Measurements from ENCODE around the gene KIF17.

Gene KIF17

DNA sequence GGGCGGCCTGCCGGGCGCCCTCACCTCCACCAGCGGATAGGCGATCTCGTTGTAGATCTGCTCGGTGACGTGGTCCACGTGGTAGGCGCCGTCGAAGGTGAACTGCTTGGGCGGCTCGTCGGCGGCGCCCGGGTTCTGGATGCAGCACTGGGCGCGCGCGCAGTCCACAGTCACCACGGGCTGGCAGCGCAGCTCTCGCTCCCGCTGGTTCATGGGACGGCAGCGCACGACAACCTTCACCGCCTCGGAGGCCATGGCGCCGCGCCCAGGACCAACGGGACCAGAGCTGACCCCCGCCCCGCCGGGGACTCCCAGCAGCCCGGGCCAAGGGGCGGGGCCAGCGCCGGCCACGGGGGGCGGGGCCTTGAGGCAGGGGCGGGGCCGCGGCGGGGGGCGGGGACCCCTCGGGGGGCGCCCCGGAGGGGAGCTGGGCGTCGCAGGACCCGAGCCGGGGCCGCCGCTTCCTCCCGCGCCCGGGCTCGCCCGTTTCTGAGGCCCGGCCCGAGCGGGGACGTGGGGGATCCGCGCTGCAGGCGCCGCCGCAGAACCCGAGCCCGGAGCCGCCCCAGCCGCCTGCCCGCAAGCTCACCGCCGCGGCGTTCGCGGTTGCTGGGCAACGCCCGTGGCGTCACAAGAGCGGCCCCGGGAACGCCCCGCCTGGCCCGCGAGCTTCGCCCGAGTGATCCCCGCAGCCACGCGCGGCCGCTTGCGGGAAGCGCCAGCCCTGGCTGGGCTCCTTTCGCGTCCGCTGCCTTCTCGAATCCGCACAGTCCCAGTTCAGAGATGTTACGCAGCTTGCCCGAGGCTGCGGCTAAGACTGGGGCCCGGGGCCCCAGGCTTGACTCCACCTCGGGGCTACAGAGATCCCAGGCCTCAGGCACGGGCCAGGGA is at the start of gene KIF17:
Gene KIF17 (minus strand): TSS at position 556 of the 891 bp plus-strand sequence. CDS start 301 bp downstream, at position 255.
- H3K4me3 ChIP-seq (ENCODE audit: low read depth, low read length): peak within 1 kb of the TSS; percentile 27

DNA sequence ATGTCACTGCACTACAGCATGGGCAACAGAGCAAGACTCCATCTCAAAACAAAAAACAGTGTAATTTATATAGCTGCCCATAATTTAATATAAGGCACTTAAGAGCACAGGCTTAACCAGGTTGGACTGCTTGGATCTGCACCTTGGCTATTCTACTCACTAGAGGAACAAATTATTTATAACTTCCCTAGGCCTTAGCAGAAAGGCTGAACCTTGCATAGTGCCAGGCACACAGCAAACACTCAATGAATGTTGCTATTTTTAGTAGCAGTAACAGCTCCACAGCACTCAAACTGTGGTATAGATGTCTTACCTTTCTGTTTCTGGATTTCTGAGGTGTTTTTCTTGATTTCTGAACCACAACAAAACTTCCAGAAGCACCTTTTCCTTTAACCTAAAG is 49.5 kb upstream of the KIF17 start:
- no peak overlapping the region for H3K4me3 ChIP-seq (ENCODE audit: low read depth, low read length)

DNA sequence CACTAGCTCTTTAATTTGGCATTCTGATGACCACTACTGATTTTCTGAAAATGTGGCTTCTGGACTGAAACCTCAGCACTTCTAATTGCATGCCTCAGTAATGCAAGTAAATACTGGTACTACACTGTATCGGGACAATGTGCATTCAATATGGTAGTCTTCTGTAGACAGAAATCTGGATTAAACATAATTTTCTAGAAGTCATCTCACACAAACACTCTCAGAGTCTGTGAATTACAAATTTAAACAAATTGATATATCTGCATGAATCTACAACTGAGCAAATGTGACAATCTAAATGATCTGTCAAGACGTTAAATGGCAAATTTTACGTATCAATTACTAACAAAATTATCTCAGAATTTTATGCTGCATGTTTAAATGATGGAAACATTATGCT is 45.6 kb upstream of the KIF17 start:
- no peak overlapping the region for H3K4me3 ChIP-seq (ENCODE audit: low read depth, low read length)

DNA sequence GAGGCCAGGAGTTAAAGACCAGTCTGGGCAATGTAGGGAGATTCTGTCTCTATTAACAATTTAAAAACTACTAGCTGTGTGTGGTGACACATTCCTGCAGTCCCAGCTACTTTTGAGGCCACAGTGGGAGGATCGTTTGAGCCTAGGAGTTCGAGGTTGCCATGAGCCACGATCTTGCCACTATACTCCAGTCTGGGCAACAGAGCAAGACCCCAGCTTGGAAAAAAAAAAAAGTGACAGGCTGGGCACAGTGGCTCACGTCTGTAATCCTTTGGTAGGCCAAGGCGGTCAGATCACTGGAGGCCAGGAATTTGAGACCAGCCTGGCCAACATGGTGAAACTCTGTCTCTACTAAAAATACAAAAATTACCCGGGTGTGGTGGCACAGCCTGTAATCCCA is 42.5 kb upstream of the KIF17 start:
- H3K4me3 ChIP-seq (ENCODE audit: low read depth, low read length): no peak overlapping the region

DNA sequence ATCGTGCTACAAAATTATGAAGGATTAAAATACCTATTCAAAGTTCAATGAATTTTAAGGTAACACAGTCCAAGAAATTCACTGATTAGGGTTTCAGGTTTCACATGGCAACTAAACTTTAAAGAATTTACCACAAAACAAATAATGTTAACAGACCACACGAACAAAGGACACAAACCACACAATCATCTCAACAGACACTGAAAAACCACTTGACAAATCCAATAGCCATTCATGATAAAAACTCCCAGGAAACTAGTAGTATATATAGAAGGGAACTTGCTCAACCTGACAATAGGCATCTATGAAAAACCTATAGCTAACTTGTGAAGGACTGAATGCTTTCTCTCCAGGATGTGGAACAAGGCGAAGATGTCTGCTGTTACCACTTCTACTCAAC is 35.8 kb upstream of the KIF17 start:
- H3K4me3 ChIP-seq (ENCODE audit: low read depth, low read length): no peak overlapping the region

DNA sequence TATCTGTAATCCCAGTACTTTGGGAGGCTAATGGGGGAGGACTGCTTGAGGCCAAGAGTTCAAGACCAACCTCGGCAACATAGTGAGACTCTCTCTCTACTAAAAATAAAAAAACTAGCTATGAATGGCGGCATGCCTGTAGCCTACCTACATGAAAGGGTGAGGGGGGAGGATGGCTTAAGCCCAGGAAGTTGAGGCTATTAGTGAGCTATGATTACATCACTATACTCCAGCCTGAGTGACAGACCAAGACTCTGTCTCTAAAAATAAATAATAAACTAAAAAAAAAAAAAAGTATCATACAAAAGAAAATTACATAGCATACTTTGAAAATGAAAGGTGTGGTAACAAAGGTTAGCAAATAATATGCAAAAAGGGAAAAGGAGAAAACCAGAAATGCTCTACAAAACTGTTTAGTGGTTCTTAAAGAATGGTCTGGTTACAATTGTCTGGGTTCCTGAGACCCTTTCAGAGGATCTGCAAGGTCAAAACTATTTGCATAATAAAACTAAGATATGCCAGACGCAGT is 33.7 kb upstream of the KIF17 start:
- no peak overlapping the region for H3K4me3 ChIP-seq (ENCODE audit: low read depth, low read length)

DNA sequence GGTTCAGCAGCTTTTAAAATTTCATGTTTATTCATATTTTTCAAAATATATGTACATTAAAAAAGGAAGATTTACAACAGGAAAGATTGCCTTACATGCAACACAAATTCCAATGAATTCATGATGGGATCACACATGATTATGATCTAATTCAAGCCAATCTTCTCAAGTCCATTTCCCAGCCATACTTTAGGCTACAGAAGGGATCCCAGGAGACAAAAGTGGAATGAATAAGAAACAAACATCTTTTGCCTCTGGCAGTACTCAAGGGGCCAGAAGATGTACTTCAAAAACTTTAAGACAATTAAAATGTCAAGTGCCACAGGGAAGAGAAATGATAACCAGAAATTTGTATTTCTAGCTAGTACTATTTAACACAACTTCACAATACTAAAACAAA is 24.9 kb upstream of the KIF17 start:
- H3K4me3 ChIP-seq (ENCODE audit: low read depth, low read length): no peak overlapping the region

DNA sequence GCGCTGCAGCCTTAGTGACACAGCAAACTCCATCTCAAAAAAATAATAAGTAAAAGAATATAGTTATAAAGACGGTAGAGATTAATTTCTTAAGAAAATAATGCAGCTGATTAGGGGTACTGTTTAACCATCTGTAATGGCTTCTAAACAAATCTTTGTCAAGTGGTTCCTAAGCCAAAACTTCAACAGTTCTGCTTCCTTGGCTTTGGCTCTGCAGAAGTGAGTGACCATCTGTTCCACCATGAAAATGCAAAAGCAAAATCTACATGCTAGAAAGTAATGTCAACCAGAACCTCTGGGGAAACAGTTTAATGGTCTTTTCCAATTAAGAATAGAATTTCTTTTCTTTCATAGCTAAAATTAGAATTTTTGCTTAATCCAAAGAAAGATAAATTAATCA is 23.0 kb upstream of the KIF17 start:
- no peak overlapping the region for H3K4me3 ChIP-seq (ENCODE audit: low read depth, low read length)

DNA sequence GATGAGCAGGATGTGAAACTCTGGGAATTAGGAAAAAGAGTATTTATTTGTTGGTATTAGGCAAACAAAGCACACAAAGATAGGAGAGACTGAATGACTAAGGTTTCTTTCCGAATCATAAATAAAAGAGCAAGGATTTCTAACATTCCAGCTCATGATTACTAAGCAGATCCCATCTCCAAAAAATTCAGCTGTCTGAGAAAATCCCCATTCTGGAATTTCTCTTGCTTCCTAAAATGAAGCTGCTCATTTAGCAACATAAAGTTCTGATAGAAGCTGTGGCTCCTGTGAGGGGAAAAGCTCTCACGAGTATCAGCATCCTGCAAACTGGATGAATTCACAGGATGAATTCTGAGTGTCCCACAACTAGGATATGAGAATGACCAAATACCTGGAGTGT is 21.4 kb upstream of the KIF17 start:
- H3K4me3 ChIP-seq (ENCODE audit: low read depth, low read length): no peak overlapping the region

DNA sequence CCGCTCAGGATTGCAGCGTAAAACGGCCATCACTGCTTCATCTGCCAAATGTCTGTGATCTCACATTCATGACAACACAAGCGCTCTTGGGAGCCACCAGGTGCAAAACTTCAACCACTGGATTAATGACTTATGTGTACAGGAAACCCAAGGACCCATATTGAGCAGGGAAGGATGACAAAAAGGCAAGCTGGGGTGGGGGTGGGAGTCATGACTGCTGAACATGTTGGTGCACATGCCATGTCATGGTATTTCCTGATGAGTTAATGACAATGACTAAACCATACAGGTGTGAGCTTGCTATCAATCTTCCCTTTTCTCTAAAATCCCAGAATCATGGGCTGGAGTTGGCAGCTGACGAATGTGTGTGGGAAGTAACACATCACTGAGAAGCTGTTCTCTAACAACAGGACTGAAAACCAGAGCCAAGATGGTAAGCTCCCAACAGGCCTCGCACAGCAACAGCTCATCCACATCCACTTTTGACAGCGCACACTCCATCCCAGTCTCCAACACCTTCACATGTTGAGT is 17.8 kb upstream of the KIF17 start:
- no peak overlapping the region for H3K4me3 ChIP-seq (ENCODE audit: low read depth, low read length)

DNA sequence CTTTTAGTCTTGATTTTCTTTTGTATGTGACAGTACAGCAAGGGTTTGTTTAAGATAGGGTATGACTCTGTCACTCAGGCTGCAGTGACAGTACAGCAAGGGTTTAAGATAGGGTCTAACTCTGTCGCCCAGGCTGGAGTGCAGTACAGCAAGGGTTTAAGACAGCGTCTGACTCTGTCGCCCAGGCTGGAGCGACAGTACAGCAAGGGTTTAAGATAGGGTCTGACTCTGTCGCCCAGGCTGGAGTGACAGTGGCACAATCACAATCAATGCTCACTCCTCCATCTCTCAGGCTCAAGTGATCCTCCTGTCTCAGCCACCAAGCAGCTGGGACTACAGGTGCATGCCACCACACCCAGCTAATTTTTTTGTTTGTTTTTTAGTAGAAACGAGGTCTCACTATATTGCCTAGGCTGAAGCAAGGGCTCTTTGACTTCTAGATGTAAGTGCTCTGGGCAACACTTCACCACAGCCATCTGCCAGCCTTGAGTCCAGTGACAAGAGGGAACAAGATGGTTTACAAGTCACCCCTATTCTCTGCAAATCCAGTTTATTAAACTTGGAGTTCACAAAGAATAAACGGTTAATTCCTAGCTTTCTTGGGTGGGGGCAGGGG is 15.7 kb upstream of the KIF17 start:
- no peak overlapping the region for H3K4me3 ChIP-seq (ENCODE audit: low read depth, low read length)

DNA sequence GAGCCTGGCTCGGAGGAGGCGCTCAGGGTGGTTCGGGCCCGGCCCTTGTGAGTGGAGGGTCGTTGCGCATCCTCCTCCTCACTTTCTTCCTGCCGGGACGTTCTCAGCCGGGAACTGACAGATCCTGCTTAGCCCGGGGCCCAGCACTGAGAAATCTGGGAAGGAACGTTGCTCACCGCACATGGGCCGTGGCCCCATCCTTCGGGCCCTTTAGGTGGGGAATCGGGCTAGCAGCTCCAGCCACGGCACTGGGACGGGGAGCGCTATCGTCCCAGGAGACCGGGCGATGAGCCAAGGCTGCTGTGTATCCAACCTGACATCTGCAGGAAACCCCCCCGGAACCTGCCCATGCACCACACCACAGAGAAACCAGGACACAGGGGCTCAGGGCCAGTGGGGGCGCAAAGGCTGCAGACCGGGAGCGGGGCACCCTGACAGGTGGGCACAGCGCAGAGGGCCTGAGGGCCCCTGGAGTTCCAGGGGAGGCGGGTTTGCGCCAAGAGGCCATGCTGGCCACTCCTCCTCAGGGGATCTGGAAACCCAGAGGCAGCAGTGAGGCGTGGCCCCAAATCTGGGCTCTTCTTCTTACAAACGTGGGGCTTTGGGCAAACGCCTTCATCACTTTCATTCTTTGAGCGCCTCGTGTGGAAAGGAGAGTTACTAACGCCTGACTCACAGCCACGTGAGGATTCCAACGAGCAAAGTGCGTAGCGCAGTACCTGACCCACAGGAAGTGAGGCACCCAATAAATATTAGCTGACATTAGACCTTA is 15.0 kb upstream of the KIF17 start, which contains the start of gene SH2D5:
Gene SH2D5 (minus strand): TSS at position 116 of the 772 bp plus-strand sequence. CDS start 4,659 bp downstream, outside the sequence.
- H3K4me3 ChIP-seq (ENCODE audit: low read depth, low read length): peak within 1 kb of the TSS; percentile 51

DNA sequence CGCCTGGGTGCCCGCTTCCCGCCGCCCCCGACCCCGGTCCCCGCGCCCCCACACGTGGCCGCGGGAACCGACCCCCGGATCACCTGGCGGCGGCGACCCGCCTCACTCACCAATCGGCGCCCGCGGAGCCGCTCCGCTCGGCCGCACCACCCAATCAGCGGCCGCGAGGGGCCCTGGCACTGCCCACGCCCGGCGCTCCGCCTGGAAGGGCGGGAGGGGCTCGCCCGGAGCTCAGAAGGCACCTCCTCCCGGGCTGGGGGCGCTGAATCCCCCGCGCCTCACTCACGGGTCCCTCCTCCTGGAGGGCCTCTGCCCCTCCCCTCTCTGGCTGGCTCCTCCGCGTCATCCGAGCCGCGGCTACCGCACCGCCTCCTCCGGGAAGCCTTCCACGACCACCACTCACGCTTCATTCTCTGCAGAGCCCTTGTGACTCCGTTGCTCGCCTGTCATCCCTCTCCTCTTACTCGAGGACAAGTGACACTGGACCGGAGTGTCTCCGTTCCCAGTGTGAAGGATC is 14.3 kb upstream of the KIF17 start:
- peak overlapping the region; percentile 51 for H3K4me3 ChIP-seq (ENCODE audit: low read depth, low read length)

DNA sequence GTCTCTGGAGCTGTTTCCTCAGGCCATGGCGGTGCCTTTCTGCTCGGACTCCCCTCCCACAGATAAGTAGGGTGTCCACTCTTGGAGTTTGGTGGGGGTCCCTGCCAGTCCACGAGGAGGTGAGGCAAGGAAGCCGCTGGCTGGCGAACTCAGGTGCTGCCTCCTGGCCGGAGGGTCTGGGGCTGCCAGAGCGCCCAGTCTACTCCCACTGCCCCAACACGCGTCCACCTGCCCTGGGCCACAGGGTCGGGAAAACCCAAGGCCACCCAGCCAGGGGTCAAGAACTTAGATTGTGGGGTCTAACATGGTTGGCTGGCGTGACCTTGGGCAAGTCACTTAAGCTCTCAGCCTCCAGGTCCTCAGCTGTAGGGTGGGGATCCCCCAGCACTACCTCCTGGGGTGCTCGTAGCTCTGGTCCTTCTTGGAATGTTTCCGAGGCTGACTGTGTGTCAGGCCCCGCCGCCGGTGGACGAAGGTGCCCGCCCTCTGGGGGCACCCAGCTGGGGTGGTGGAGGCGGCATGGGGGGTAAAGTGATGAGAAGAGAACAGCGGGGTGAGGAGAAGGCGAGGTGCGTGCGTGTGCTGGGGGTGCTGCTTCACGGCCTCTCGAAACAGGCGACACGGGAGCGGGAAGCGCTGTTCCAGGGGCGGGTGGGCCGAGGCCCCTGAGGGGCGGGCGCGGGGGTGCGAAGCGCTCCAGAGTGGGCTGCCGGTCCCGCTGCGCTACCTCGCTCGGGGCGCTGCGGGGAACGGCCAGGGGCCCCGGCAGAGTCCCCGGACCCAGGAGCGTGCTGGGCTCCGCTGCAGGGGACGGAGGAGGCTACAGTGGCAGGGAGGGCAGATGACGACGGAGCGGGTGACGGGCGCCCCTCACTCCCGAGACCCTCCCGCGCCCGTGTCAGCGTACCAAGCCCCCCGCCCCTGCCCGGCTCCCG is 13.5 kb upstream of the KIF17 start:
- H3K4me3 ChIP-seq (ENCODE audit: low read depth, low read length): peak overlapping the region; percentile 30

DNA sequence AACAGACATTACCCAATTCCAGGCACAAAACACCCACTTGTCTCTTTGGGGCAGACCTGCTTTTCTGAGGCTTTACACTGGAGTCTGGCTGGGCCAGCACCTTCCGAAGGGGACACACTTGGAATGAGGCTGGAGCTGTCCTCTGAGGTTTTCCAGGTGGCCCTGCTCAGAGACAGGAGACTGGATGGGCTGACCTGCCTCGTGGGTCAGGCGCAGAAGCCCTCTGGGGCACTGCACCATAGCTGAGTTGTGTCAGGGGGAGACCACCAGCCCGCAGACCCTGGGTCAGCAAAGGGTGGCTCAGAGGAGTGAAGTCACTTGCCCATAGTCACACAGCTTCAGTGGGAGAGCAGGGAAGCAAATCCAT is 12.9 kb upstream of the KIF17 start:
- H3K4me3 ChIP-seq (ENCODE audit: low read depth, low read length): no peak overlapping the region

DNA sequence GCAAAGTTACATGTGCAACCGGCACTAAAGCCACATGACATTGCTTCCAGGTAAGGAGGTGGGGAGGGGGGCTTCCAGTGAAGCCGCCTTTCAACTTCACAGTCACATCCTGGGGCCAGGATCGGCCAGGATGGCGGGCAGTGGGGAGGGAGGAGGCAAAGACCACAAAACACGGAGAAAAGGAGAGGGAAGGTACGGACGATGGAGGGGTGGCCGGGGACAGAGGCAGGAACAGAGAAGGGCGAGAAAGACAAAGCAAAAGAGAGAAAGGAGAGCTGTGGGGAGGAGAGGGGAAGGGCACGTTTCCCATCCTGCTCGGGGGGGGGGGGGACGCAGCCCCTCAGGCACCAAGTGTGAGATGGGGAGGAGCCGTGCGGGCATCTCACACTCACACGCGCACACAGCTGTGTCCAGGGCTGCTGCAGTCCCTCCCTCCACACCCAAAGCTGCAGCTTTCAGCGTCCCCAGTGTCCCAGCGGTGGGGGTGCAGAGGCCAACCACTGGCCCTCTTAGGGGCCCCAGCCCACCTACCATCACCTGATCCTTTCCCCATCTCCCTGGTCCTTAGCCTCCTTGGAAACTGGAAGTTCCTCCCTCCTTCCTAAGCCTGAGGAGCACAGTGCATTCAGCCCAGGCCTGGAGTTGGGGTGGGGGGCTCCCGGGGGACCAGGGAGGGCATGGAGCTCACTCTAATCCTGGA is 12.3 kb upstream of the KIF17 start:
- H3K4me3 ChIP-seq (ENCODE audit: low read depth, low read length): no peak overlapping the region

DNA sequence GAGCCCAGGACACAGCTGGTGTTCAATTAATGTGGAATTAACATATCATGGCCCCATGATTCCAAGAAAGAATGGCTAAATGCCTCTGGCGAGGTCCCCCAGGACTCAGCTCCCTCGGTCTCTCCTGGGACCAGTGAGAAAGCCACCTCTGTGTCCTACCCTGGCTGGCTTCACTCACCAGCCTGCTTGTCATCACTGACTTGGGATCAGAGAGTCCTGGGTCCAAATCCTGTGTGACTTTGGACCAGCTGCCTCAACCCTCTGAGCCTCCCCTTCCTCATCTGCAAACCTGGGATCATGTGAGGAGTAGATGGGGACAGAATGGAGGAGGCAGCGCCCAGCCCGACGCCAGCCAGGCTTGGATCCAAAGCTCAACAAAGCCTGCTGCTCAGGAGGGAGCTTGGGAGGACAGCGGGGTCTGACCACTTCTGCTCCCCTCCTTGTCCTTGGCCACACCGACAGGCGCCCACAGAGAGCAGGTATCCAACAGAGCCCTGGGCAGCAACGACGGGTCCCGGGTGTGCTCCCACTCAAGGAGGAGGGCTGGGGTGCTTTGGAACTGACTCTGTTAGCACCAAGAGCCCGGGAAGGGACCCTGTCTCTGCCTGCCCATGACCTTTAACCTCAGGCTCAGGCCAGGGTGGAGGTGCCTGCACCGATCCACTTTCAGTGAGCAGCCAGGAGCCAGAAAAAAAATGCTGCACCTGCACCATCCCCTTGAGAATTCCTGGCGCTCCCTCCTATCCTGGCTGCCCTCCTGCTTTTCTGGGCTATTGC is 11.5 kb upstream of the KIF17 start:
- H3K4me3 ChIP-seq (ENCODE audit: low read depth, low read length): no peak overlapping the region

DNA sequence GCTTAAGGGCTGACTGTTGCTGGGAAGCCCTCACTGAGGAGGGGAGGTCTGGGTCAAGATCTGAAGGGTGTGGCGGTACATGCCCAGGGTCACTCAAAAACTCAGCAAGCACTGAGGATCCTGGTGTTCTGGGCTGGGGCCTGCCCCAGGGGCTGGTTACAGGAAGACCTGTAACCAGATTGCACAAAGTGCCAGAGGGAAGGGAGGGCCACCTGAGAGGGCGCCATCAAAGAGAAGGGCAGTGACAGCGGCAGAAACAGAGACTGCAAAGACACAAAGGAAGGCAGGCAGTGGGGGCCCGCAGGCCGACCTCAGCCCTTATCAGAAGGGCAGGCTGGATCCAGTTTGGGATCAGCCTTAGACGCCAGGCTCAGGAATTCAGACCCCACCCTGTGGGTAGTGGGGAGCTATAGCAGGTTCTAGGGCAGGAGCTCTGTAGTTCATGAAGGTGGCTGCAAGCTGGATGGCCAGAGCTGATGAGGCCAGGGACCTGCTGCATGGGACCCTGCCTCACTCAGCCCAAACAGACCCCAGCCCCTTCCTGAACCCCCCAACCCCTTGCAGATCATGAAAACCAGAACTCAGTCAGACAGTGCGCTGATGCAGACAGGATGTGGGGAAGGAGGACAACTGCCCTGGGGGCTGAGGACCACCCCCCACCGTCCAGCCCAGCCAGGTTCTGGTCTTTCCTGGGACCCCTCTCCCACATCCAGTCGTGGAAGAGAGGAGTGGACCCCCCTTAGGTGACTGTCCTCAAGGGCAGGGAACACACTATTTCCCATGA is 10.8 kb upstream of the KIF17 start:
- H3K4me3 ChIP-seq (ENCODE audit: low read depth, low read length): no peak overlapping the region
